Retinal pigment epithelial cell (primary cell): ENCODE results near the gene RNASE2.
"Not testable (repeated sequence)": the region's sequence is repeated elsewhere in the genome, so short reads cannot be mapped to it uniquely, and the experiment has no call there.

Experiments
- DNase-seq: peaks from one replicate; pipeline ENCODE4 v3.0.0-alpha.2; 2010; ENCODE audit warnings: low read depth
- H3K4me3 ChIP-seq: 2 replicates; pipeline ENCODE4 v1.5.1; 2011; ENCODE audit warnings: mild to moderate bottlenecking, low read length, control low read depth, moderate library complexity
- TF ChIP-seq, protein P1 (sequence below): conservative IDR thresholded peaks from 2 replicates; pipeline ENCODE4 v1.5.1; 2011; ENCODE audit warnings: low read depth, low read length, control low read depth, inconsistent platforms

The RNASE2 gene

DNA sequence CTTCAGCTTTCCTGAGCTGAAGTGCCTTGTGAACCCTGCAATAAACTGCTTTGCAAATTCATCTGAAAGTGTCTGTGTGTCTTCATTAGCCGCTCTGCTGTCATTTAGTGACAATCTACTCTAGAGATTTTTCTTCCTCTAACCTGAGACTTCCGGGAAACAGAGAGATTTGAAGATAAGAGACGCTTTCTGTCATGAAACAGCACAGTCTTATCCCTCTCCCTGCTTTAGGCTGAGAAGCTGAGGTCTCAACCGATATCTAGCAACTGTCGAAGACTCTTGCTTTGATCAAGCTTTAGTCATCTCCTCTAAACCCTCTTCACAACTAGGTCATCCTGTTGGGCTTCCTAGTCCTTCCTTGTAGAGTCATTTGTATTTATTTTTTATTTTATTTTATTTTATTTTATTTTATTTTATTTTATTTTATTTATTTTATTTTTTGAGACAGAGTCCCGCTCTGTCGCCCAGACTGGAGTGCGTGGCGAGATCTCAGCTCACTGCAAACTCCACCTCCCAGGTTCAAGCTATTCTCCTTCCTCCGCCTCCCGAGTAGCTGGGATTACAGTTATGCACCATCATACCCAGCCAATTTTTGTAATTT is 1.2 kb downstream of the RNASE2 start:
- TF ChIP-seq, protein P1, sequence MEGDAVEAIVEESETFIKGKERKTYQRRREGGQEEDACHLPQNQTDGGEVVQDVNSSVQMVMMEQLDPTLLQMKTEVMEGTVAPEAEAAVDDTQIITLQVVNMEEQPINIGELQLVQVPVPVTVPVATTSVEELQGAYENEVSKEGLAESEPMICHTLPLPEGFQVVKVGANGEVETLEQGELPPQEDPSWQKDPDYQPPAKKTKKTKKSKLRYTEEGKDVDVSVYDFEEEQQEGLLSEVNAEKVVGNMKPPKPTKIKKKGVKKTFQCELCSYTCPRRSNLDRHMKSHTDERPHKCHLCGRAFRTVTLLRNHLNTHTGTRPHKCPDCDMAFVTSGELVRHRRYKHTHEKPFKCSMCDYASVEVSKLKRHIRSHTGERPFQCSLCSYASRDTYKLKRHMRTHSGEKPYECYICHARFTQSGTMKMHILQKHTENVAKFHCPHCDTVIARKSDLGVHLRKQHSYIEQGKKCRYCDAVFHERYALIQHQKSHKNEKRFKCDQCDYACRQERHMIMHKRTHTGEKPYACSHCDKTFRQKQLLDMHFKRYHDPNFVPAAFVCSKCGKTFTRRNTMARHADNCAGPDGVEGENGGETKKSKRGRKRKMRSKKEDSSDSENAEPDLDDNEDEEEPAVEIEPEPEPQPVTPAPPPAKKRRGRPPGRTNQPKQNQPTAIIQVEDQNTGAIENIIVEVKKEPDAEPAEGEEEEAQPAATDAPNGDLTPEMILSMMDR = no peak
- no peak for DNase-seq
- H3K4me3 ChIP-seq = no peak overlapping the region

DNA sequence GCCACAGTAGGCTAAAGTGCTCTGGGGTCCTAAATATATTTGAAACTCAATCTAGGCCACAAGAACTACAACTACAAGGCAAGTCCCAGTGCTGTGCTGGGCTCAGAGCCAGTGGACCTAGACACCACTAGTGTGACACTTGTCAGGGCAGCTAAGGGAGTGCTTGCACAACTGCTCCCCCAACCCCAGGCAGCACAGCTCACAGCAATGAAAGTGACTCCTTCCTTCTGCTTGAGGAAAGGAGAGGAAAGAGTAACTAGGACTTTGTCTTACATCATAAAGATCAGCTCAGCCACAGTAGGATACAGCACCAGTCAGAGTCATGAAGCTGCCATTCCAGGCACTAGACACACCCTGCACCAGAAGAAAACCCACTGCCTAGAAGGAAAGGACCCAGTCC is 3.7 kb downstream of the RNASE2 start:
- not testable (repeated sequence) for DNase-seq, H3K4me3 ChIP-seq

DNA sequence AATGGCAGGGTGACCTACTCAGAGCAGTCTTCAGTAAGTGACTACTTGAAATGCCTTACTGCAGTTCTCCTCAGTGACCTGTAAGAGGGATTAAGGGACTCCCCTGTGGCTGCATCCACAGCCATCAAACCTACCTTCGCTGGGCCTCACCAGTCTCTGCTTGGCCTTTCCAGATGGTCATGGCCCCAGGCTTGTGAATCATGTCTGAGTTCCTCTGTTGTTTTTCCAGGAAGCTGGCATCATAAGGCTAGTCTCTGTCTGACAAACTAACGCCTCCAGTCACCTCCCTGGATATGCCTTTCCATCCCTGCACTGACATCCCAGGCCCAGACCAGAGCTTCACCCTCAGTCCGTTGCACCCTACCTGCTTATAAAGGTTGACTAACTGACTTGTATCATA is 14.0 kb downstream of the RNASE2 start:
- DNase-seq = no peak
- no peak overlapping the region for H3K4me3 ChIP-seq
- TF ChIP-seq, protein P1 = no peak

DNA sequence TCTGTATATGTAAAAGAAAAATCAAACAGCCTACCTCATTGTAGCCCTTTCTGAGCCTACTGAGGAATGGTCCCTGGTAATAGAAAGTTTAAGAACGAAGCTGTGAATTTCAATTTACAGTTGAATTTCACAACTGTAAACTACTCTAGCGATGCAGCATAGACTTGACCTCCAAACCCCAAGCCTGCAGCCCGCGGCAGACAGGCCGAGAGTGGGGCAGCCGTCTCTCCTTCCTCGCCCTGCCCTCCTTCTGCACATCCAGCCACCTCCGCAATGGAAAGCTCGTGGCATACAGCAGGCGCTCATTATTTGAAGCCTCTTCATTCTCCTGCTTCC is 15.3 kb downstream of the RNASE2 start:
- TF ChIP-seq, protein P1 = no peak
- peak overlapping the region; percentile 78 for H3K4me3 ChIP-seq

DNA sequence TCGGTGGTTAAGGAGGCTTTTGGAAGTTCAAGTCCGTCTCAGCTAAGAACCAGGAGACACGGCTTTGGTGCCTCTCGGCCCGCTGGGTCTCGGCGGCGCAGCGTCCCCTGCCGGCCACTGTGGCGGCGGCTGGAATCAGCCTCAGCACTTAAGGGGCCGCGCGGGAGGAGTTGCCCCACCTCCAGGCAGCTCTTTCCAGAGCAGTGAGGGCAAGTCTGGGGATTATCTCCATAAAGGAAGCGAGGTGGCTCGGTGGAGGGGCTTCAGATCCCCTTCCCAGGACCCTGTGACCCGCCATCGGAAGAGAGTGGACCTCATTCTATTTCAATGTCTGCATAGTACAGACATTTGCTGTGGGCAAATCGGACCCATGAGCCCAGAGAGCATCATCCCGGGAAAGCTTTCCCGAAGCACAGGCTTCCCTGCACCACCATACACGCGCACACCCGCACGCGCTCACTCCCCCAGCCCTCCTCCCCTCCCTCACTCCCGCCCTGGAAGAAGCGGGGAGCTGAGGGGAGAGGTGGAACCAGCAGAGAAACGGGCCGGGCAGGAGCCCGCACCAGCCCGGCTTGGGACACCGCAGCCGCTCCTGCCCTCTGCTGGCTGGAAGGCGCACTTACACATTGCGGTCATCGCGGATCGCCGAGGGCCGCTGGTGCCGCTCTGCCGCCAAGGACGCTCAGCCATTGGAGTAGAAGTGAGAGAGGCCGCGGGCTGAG is 15.9 kb downstream of the RNASE2 start:
- peak overlapping the region; percentile 78 for H3K4me3 ChIP-seq
- peak; percentile 39 for DNase-seq
- TF ChIP-seq, protein P1 = peak; percentile 99

More for the DNA sequence above, 15.3 kb downstream of the RNASE2 start:
- DNase-seq = no peak

DNA sequence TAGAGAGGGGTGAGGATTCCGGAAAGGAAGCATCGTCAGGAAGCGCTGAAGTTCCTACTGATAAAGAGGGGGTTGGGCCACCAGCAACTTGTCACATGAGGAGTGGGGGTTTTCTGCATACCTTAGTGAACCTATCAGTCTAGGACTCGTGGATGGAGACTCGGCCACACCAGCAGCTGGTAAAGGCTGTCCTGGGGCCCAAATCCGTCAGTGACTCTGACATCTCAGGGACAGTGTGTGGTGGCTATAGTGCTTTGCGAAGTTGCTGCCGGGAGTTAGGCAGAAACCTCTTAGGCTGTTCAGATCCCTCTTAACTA is 16.4 kb downstream of the RNASE2 start:
- DNase-seq = no peak
- H3K4me3 ChIP-seq = peak overlapping the region; percentile 78
- TF ChIP-seq, protein P1 = no peak

DNA sequence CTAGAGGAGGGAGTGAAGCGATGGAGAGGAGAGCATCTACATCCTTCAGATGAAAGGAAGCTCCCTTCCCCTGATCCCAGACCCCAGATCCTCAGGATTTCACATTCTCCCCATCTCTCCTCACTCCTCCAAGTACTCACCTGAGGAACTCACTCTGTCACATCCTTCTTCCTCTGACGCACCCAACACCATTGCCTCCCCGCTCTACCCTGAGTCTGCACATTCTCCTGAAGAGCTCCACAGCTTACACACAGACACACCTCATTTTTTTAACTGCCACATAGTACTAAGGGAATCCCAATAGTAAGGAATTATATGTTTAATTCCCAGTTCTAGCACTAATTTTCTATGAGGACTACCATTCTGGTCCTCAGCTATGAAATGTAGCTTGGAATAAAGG is 18.2 kb downstream of the RNASE2 start:
- H3K4me3 ChIP-seq = no peak overlapping the region
- DNase-seq = no peak
- TF ChIP-seq, protein P1 = no peak
